Subcutaneous adipose tissue (tissue), 4 donors: ENCODE data around the gene RAPGEF5. TPM values are rescaled to one million over a fixed set of nuclear protein-coding genes. Genes with fewer than 3 reads are reported as not detected.

ENCODE experiments used
- total RNA-seq, 4 donors: library from RNA; depleted of rRNA; stranded (reverse); fragments of >200 nt; gene quantifications; one replicate each; pipeline ENCODE4 v1.1.0, GENCODE V29; 2016
- TF ChIP-seq, protein P1 (sequence below): fragments of 450-650 bp; IDR thresholded peaks from one replicate; pipeline ENCODE4 v1.5.1; 2016; ENCODE audit warnings: low read depth, mild to moderate bottlenecking, control low read depth, antibody characterized with exemption, moderate library complexity

RAPGEF5 gene
- total RNA-seq, 4 donors from 2014 or later, result 19.7 to 96.2 (median 63.1) TPM

- TF ChIP-seq, protein P1, sequence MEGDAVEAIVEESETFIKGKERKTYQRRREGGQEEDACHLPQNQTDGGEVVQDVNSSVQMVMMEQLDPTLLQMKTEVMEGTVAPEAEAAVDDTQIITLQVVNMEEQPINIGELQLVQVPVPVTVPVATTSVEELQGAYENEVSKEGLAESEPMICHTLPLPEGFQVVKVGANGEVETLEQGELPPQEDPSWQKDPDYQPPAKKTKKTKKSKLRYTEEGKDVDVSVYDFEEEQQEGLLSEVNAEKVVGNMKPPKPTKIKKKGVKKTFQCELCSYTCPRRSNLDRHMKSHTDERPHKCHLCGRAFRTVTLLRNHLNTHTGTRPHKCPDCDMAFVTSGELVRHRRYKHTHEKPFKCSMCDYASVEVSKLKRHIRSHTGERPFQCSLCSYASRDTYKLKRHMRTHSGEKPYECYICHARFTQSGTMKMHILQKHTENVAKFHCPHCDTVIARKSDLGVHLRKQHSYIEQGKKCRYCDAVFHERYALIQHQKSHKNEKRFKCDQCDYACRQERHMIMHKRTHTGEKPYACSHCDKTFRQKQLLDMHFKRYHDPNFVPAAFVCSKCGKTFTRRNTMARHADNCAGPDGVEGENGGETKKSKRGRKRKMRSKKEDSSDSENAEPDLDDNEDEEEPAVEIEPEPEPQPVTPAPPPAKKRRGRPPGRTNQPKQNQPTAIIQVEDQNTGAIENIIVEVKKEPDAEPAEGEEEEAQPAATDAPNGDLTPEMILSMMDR, result no peak
Observed at GRCh38 chr7:22364900-22365299, 7.9 kb upstream of the RAPGEF5 start.

- TF ChIP-seq, protein P1, result no peak
Observed at GRCh38 chr7:22363756-22364422, 6.9 kb upstream of the RAPGEF5 start.

DNA sequence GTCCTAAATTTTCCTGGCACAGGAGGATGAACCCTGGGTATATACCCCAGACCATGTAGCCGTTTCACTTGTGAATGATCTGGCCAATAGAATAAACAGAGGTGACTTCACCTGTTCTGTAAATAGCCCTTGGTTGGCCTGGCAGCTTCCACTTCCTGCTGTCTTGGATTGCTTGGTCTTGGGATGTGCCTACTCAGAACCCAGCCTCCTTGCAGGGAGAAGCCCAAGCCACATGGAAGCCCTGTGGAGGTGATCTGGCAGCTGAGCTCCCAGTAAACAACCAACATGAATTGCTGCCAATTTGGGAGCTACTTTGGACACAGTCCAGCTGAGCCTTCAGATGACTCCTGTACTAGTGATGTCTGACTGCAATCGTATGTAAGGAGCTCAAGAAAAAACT, 4.8 kb upstream of the RAPGEF5 start:
- TF ChIP-seq, protein P1, result no peak

- TF ChIP-seq, protein P1, result no peak
Observed at GRCh38 chr7:22361320-22361719, 4.4 kb upstream of the RAPGEF5 start.

DNA sequence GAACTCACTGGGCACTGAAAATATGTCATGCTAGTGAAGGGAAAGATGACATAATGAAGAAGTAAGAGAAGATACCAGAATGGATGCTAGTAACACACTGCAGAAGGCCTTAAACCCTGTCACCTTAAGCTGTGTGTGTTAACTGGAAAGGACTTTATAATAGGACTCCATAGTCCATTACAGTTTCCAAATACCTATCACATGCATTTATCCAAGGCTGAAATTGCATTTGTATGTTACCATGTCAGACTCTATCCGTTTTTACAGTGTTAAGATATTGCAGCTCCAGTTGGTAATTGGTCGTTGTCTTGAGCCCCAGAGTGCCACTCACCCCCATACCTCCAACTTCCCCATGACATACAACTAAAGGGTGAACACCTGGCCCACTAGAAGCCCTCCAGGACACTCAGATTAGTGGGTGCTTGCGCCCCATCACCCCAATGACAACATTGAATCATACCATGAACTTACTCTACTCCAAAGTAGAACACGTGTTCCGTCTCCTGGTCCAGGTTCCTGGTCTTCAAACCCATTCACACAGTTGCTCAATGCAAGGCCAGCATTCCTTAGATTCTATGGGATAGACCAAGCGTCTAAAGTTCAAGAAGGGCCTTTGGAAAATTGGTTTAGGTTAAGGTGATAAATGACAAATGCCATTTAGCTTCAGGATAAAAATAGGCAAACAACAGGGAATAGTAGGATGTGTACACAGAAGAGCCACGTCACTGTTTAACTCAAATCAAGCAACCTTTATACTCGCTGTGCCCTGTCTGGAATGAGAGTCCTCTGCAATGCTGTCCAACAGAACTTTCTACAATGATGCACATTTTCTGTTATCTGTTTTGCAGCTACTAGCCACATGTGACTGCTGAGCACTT, 2.1 kb upstream of the RAPGEF5 start:
- TF ChIP-seq, protein P1, result no peak

DNA sequence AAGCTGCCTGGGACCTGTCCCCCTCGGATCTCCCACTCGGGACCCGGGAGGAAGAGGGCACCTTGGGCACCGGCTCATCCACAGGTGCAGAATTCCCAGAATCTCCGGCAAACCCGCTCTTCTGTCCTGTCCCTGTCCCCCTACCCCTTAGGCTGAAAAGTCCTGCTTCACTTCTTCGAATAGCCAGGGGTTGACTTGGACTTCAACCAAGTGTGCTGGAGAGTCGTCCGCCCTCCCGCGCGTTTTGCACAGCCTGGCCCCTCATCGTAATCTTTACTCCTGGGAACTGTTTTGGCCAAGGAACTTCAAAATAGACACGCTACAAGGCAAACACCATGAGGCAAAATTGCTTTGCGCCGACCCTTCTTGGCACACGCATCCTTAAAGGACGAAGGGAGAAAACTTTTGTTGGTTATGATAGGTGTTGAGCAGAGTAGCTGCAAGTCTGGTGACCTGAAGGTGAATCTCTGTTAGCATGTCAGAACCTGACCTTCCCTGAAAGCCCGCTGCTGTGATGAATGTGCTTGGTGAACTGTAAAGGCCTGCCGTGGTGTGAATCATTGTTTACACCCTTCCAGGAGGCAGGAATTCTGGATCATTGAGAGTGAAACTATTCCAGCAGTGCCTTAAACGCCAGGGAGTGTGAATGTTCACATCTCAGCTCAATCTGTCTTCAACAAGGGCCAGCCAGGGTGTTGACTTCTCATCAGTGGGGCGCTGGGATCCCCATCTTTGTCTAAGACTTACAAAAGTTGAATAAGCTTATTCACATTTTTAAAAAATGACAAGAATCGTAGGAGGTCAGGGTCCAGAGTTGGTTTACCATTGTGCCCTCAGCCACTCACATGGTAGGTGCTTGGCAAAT, 589 bp upstream of the RAPGEF5 start:
- TF ChIP-seq, protein P1, result no peak
